HepG2 (cell line): Measurements from ENCODE around the gene PPP2R5E. TPM values are rescaled to one million over a fixed set of nuclear protein-coding genes. Genes with fewer than 3 reads are reported as not detected.

Experiments used
- ATAC-seq: fragments of 200-7000 bp; cut with Tn5 transposase; 3 replicates; pipeline ENCODE4 v1.9.1; 2020; ENCODE audit warnings: mild to moderate bottlenecking, moderate library complexity
- BruUV-seq: library from RNA; stranded (reverse); fragments of 400-500 nt; replicated peaks from 2 replicates; lab custom pipeline; 2021; lab: Mats Ljungman, UMichigan
- CTCF ChIA-PET: fragments of 300-600 bp; formaldehyde crosslinking; extraction: SDS; loops from one replicate; lab custom pipeline; 2021; ENCODE audit warnings: low total read pairs, inconsistent platforms, low intra/inter-chr PET ratio; lab: Yijun Ruan, JAX
- POLR2A ChIA-PET: fragments of 350-600 bp; sonication (Branson Sonifier 250); formaldehyde crosslinking; loops from one replicate; lab custom pipeline; 2020; ENCODE audit warnings: antibody characterized with exemption, inconsistent platforms; lab: Yijun Ruan, JAX
- DNase-seq: peaks from one replicate; pipeline ENCODE4 v3.0.0-alpha.2; 2015; ENCODE audit warnings: low spot score
- FAIRE-seq: peaks from 3 replicates; lab custom pipeline; 2011; peaks lifted over from hg19 to GRCh38; lab: Jason Lieb, UNC
- H2AFZ ChIP-seq: one replicate; pipeline ENCODE4 v1.6.1; 2011; ENCODE audit warnings: low read length, inconsistent platforms
- H3K27ac ChIP-seq: fragments of 300-600 bp; 3 replicates; pipeline ENCODE4 v1.8.0; 2011; ENCODE audit warnings: mixed run types, mild to moderate bottlenecking, mixed read lengths, low read length, inconsistent platforms; ENCODE audit not compliant: insufficient read depth; ENCODE audit errors: extremely low read length
- H3K27me3 ChIP-seq, 2 experiments: fragments of 200-600 bp in 1 of 2; 2 replicates in 1 of 2; 3 replicates in 1 of 2; pipeline versions ENCODE4 v1.6.0 to v1.8.0; 2011; ENCODE audit warnings: low read length in 2 of 2, mild to moderate bottlenecking in 2 of 2, moderate library complexity in 2 of 2, inconsistent platforms in 1 of 2; ENCODE audit not compliant: insufficient read depth in 2 of 2, control insufficient read depth in 1 of 2
- H3K36me3 ChIP-seq, 2 experiments: fragments of 200-600 bp in 1 of 2; replicated peaks in 1 of 2; 2 replicates in 1 of 2; 3 replicates in 1 of 2; pipeline versions ENCODE4 v1.5.1 to v1.8.0; 2011; ENCODE audit warnings: low read length in 2 of 2, inconsistent platforms in 1 of 2; ENCODE audit not compliant: insufficient read depth in 2 of 2, control insufficient read depth in 1 of 2
- H3K4me1 ChIP-seq: 2 replicates; pipeline ENCODE4 v1.5.1; 2012; ENCODE audit warnings: low read length, inconsistent platforms; ENCODE audit not compliant: insufficient read depth
- H3K4me2 ChIP-seq: 2 replicates; pipeline ENCODE4 v1.6.0; 2011; ENCODE audit warnings: low read depth, low read length, inconsistent platforms
- H3K4me3 ChIP-seq, 3 experiments: fragments of 200-600 bp in 1 of 3; sonication (generic), shearing (Covaris generic) in 1 of 3; replicated peaks in 1 of 3; 2 replicates each; pipeline ENCODE4 v1.5.1; 2011 to 2016; ENCODE audit warnings: low read length in 3 of 3, inconsistent platforms in 2 of 3, low read depth in 2 of 3, mild to moderate bottlenecking in 2 of 3, control low read depth in 1 of 3, mixed read lengths in 1 of 3; ENCODE audit not compliant: insufficient read depth in 1 of 3
- H3K79me2 ChIP-seq: one replicate; pipeline ENCODE4 v1.6.1; 2011; ENCODE audit warnings: low read length, inconsistent platforms; ENCODE audit not compliant: insufficient read depth
- H3K9ac ChIP-seq: 2 replicates; pipeline ENCODE4 v1.6.0; 2011; ENCODE audit warnings: mild to moderate bottlenecking, low read depth, low read length, inconsistent platforms; ENCODE audit not compliant: insufficient read depth
- H3K9me3 ChIP-seq: 2 replicates; pipeline ENCODE4 v1.5.1; 2012; ENCODE audit warnings: mild to moderate bottlenecking, low read length
- H4K20me1 ChIP-seq: 2 replicates; pipeline ENCODE4 v1.6.0; 2011; ENCODE audit warnings: inconsistent platforms, mild to moderate bottlenecking, low read length, moderate library complexity; ENCODE audit not compliant: insufficient read depth
- CCAR2 ChIP-seq: fragments of 200-400 bp; formaldehyde crosslinking; optimal IDR thresholded peaks from 2 replicates; pipeline ENCODE3; 2018; ENCODE audit warnings: low read depth, mild to moderate bottlenecking, low read length, moderate library complexity
- ONECUT2 ChIP-seq: sonication (generic); formaldehyde crosslinking; IDR thresholded peaks from 2 replicates; pipeline ENCODE4 v1.4.0; 2020; ENCODE audit warnings: missing genetic modification reagents
- ZMYM4 ChIP-seq: sonication (generic); formaldehyde crosslinking; IDR thresholded peaks from 2 replicates; pipeline ENCODE4 v1.8.1; 2023; ENCODE audit warnings: mild to moderate bottlenecking, missing genetic modification reagents
- ZNF780A ChIP-seq: sonication (generic); formaldehyde crosslinking; IDR thresholded peaks from 2 replicates; pipeline ENCODE4 v1.8.0; 2022; ENCODE audit warnings: mild to moderate bottlenecking, missing genetic modification reagents, moderate library complexity
- WGBS: methylation state at CpG from one replicate; pipeline ENCODE4 v1.1.6; 2017; ENCODE audit warnings: low lambda C conversion rate; 5-methylcytosine and 5-hydroxymethylcytosine counted together
- in situ Hi-C: cut with HindIII; loops from 2 replicates; pipeline ENCODE4 v1.10.0; 2017; ENCODE audit warnings: low pct_unique_long_range_greater_than_20kb; ENCODE audit not compliant: extremely low pct_ligation_motif_present
- intact Hi-C: fragments of 100-400 bp; cut with micrococcal nuclease; formaldehyde crosslinking; loops from one replicate; pipeline ENCODE4 v1.10.0; 2022; ENCODE audit not compliant: unreplicated experiment
- polyA plus RNA-seq, 8 experiments: library from polyadenylated mRNA; depleted of rRNA in 3 of 8; stranded (reverse) in 7 of 8; unstranded in 1 of 8; fragments of >200 nt; fragmentation: Illumina TruSeq in 4 of 8; extraction: Trizol in 4 of 8; gene quantifications; 2 replicates each; pipeline versions ENCODE4 v1.2.1 to v1.2.3, GENCODE V29; 2011 to 2016; ENCODE audit warnings: low read depth in 4 of 8, missing spikeins in 1 of 8, mixed read lengths in 1 of 8; ENCODE audit not compliant: insufficient read depth in 1 of 8
- total RNA-seq, 5 experiments: library from RNA; depleted of rRNA; stranded (reverse); fragments of >200 nt; fragmentation: Illumina TruSeq; extraction: Trizol; gene quantifications; 2 replicates each; pipeline ENCODE4 v1.2.3, GENCODE V29; 2016; ENCODE audit warnings: low read depth in 1 of 5
- TF ChIP-seq, protein P1 (sequence below): sonication (generic); IDR thresholded peaks from 2 replicates; pipeline ENCODE4 v1.6.1; 2016; ENCODE audit warnings: low read depth, borderline replicate concordance

Gene PPP2R5E
- total and polyA plus RNA-seq, 2 of the 13 experiments (the other 11 are each of a cell fraction or from before 2014, with no cell fraction given) = 8.9 to 11.0 TPM

DNA sequence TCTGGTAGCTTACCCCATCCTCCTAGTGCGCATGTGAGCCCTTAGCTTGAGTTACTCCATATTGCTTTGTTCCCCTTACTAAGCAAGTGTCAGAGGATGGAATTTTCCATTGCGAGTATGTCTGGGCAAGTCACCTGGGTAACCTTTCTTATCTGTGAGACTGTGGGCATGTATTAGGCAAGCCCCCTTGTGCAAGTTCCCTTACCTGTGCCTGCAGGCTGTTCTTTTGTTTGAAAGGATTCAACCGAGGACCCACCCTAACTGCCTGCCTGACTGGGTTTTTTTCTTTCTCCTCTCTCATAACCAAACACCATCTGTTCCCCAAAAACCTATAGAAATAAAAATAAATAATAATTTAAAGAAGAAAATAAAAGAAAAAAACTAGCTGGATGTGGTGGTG lies 22.3 kb upstream of the PPP2R5E start:
- no peak for FAIRE-seq
- no peaks in the 10 kb centered on the region for H3K9me3 ChIP-seq
- in situ Hi-C loops = no loop called here

DNA sequence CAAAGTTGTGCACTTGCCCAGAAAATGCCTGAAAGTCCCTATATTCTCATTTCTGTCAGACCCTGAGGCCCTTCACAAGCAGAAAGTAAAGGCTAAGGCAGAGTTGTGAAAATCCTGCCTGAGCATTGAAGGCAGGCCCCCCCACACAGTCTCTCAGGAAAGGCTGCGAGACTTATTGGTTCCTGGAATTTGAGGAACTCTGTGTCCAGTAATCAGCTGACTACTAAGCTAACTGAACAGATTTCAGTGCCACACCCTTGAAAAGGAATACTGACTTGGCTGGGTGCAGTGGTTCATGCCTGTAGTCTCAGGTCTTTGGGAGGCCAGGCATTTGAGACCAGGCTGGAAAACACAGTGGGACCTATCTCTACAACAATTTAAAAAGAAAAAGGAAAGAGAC lies 21.1 kb upstream of the PPP2R5E start:
- peak; percentile 44; the same call in 2 of the 3 replicates for ATAC-seq
- H3K4me2 ChIP-seq = no peak overlapping the region
- in situ Hi-C loops = no loop called here

More for the DNA sequence above, 22.3 kb upstream of the PPP2R5E start:
- 35% methylated on average over 3 of the region's 3 CpGs for WGBS
- H3K27ac ChIP-seq = no peak overlapping the region
- TF ChIP-seq ZNF780A (peak; percentile 95), ZMYM4 (CRISPR knock-in tag) (no peak)
- H3K36me3 ChIP-seq = no peaks in the 10 kb centered on the region
- ChIA-PET CTCF (no interaction called here), POLR2A (no interaction called here)
- H3K4me1 ChIP-seq = peaks cover 23% of the 10 kb centered on the region
- BruUV-seq = no TSS peak
- intact Hi-C loops = no loop called here
- no peak overlapping the region for H3K9ac ChIP-seq
- H4K20me1 ChIP-seq = no peaks in the 10 kb centered on the region
- no peak overlapping the region for H3K4me3 ChIP-seq
- H2AFZ ChIP-seq = no peak overlapping the region
- no peak for DNase-seq
- no peak for ATAC-seq
- H3K79me2 ChIP-seq = no peaks in the 10 kb centered on the region
- H3K4me2 ChIP-seq = no peak overlapping the region
- no peaks in the 10 kb centered on the region; a peak in 1 of 5 replicates for H3K27me3 ChIP-seq

More for the DNA sequence above, 21.1 kb upstream of the PPP2R5E start:
- 0% methylated on average over 1 of the region's 1 CpG for WGBS
- FAIRE-seq = no peak
- no peak for DNase-seq
- Histone ChIP-seq H2AFZ (no peak overlapping the region), H3K27me3 (no peaks in the 10 kb centered on the region; a peak in 1 of 5 replicates), H3K27ac (no peak overlapping the region), H3K79me2 (no peaks in the 10 kb centered on the region), H4K20me1 (no peaks in the 10 kb centered on the region), H3K4me3 (no peak overlapping the region), H3K9ac (no peak overlapping the region), H3K9me3 (no peaks in the 10 kb centered on the region), H3K36me3 (no peaks in the 10 kb centered on the region), H3K4me1 (peaks cover 23% of the 10 kb centered on the region)
- TF ChIP-seq, protein P1, sequence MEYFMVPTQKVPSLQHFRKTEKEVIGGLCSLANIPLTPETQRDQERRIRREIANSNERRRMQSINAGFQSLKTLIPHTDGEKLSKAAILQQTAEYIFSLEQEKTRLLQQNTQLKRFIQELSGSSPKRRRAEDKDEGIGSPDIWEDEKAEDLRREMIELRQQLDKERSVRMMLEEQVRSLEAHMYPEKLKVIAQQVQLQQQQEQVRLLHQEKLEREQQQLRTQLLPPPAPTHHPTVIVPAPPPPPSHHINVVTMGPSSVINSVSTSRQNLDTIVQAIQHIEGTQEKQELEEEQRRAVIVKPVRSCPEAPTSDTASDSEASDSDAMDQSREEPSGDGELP = 0 out of 2 replicates have a peak, but pooled peaks have one; percentile 31
- no peak for TF ChIP-seq CCAR2
- TF ChIP-seq ONECUT2 = no peak
- intact Hi-C loops = no loop called here
- BruUV-seq = no TSS peak
- CTCF ChIA-PET = no interaction called here
- POLR2A ChIA-PET = no interaction called here
